Panc1 (cell line): ENCODE measurements around the gene NEGR1. TPM values are rescaled to one million over a fixed set of nuclear protein-coding genes. Genes with fewer than 3 reads are reported as not detected.

Source experiments
- ATAC-seq: fragments of 200-7000 bp; cut with Tn5 transposase; 2 replicates; pipeline ENCODE4 v1.9.1; 2020; ENCODE audit warnings: mild to moderate bottlenecking, moderate library complexity
- BruUV-seq: library from RNA; stranded (reverse); fragments of 400-500 nt; replicated peaks from 2 replicates; lab custom pipeline; 2021; lab: Mats Ljungman, UMichigan
- CTCF ChIA-PET: fragments of 300-600 bp; sonication (Branson Sonifier 250); formaldehyde crosslinking; loops from one replicate; lab custom pipeline; 2022; ENCODE audit warnings: antibody characterized with exemption; lab: Charles Lee
- POLR2A ChIA-PET: fragments of 300-600 bp; sonication (Branson Sonifier 250); formaldehyde crosslinking; loops from one replicate; lab custom pipeline; 2022; ENCODE audit warnings: antibody characterized with exemption; lab: Charles Lee
- DNase-seq: peaks from one replicate; pipeline ENCODE4 v3.0.0-alpha.2; 2010; ENCODE audit warnings: low read depth, low spot score
- H3K27ac ChIP-seq: 2 replicates; pipeline ENCODE4 v1.5.1; 2011; ENCODE audit warnings: mild to moderate bottlenecking, low read length, inconsistent platforms
- H3K27me3 ChIP-seq: fragments of 200-500 bp; sonication (Bioruptor generic); 2 replicates; pipeline ENCODE4 v1.6.0; 2014; ENCODE audit warnings: low read length, inconsistent platforms; ENCODE audit not compliant: control insufficient read depth, insufficient read depth
- H3K36me3 ChIP-seq: fragments of 200-500 bp; sonication (Bioruptor generic); 2 replicates; pipeline ENCODE4 v1.5.1; 2014; ENCODE audit warnings: inconsistent platforms, mild to moderate bottlenecking, low read length, moderate library complexity; ENCODE audit not compliant: control insufficient read depth, insufficient read depth
- H3K4me1 ChIP-seq: 2 replicates; pipeline ENCODE4 v1.5.1; 2011; ENCODE audit warnings: inconsistent platforms, mild to moderate bottlenecking, low read length, moderate library complexity; ENCODE audit not compliant: control insufficient read depth, insufficient read depth
- H3K4me3 ChIP-seq, 2 experiments: 2 replicates each; pipeline ENCODE4 v1.5.1; 2011 to 2012; ENCODE audit warnings: low read depth in 2 of 2, low read length in 2 of 2, mild to moderate bottlenecking in 2 of 2, inconsistent platforms in 1 of 2, moderate library complexity in 1 of 2
- H3K9me3 ChIP-seq: fragments of 200-500 bp; sonication (Bioruptor generic); 2 replicates; pipeline ENCODE4 v1.5.1; 2014; ENCODE audit warnings: low read depth, mild to moderate bottlenecking, inconsistent platforms, low read length, moderate library complexity; ENCODE audit not compliant: control insufficient read depth, insufficient read depth
- POLR2AphosphoS5 ChIP-seq: IDR thresholded peaks from 2 replicates; pipeline ENCODE4 v1.6.1; 2012; ENCODE audit warnings: mild to moderate bottlenecking, low read depth, low read length, moderate library complexity
- SIN3A ChIP-seq: IDR thresholded peaks from 2 replicates; pipeline ENCODE4 v1.6.1; 2012; ENCODE audit warnings: low read depth, mild to moderate bottlenecking, low read length, moderate library complexity, borderline replicate concordance; ENCODE audit not compliant: insufficient read depth
- TCF7L2 ChIP-seq: IDR thresholded peaks from 2 replicates; pipeline ENCODE4 v1.6.1; 2011; ENCODE audit warnings: mild to moderate bottlenecking, low read depth, low read length, inconsistent platforms
- in situ Hi-C: cut with HindIII; loops from 2 replicates; pipeline ENCODE4 v1.10.0; 2016; ENCODE audit warnings: low sequenced_read_pairs, low pct_unique_long_range_greater_than_20kb
- intact Hi-C: fragments of 100-400 bp; cut with micrococcal nuclease; formaldehyde crosslinking; loops from one replicate; pipeline ENCODE4 v1.10.0; 2022; ENCODE audit not compliant: unreplicated experiment
- total RNA-seq: library from RNA; stranded (reverse); gene quantifications from one replicate; pipeline ENCODE4 v1.2.1, GENCODE V29; 2021; ENCODE audit not compliant: unreplicated experiment
- TF ChIP-seq, protein P1 (sequence below), 2 experiments: IDR thresholded peaks; 2 replicates each; pipeline ENCODE4 v1.6.1; 2011 to 2012; ENCODE audit warnings: low read depth in 2 of 2, control low read depth in 1 of 2, low read length in 1 of 2, mild to moderate bottlenecking in 1 of 2, moderate library complexity in 1 of 2; ENCODE audit not compliant: insufficient read depth in 1 of 2
- TF ChIP-seq, protein P2 (sequence below): fragments of 450-650 bp; IDR thresholded peaks from 2 replicates; pipeline ENCODE4 v1.5.1; 2017; ENCODE audit warnings: mild to moderate bottlenecking

The NEGR1 gene
- total RNA-seq, 1 experiment from 2014 or later = 2.7 TPM

DNA sequence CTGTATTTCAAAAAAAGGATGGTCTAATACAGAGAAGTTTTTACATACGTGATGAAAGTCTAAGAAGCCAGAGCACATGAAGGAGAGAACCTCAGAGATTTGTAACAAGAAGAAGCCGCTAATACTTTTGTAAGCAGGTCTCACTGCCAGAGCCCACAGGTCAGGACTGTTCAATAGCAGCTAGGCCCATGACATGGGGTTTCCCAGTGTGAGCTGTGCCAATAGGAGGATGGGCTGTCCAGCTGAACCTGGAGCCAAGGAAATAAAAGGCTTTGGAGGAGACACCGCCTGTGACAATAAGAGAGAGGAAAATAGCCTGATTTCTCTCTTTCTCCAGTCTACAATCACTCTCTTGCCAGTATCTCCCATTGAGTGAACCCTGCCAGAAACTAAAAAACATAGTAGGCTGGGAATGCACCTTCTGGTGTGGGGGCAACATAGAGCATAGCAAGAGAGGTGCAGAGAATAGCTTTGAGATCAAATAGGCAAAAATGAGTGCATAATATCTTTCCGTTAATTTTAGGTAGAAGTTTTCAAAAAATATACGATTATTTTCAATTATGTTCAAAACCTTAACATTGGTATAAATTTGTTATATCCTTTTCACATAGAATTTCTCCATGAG is 360.3 kb downstream of the NEGR1 start:
- CTCF ChIA-PET = no interaction called here
- intact Hi-C loops = no loop called here
- in situ Hi-C loops = no loop called here

DNA sequence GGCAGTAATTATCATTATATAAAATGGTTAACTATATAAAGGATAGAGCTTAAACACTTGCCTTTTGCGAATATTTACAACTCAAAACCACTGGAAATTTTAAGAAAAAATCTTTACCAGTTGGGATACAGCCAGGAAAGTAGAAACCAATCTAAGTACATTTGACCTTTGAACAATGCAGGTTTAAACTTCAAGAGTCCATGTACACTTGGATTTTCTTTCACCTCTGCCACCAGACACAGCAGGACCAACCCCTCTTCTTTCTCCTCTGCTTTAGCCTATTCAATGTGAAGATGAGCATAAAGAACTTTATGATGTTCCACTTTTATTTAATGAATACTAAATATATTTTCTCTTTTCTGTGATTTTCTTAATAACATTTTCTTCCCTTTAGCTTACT is 361.1 kb downstream of the NEGR1 start:
- no peak overlapping the region for H3K4me3 ChIP-seq
- no peak for TF ChIP-seq SIN3A
- TF ChIP-seq, protein P1, sequence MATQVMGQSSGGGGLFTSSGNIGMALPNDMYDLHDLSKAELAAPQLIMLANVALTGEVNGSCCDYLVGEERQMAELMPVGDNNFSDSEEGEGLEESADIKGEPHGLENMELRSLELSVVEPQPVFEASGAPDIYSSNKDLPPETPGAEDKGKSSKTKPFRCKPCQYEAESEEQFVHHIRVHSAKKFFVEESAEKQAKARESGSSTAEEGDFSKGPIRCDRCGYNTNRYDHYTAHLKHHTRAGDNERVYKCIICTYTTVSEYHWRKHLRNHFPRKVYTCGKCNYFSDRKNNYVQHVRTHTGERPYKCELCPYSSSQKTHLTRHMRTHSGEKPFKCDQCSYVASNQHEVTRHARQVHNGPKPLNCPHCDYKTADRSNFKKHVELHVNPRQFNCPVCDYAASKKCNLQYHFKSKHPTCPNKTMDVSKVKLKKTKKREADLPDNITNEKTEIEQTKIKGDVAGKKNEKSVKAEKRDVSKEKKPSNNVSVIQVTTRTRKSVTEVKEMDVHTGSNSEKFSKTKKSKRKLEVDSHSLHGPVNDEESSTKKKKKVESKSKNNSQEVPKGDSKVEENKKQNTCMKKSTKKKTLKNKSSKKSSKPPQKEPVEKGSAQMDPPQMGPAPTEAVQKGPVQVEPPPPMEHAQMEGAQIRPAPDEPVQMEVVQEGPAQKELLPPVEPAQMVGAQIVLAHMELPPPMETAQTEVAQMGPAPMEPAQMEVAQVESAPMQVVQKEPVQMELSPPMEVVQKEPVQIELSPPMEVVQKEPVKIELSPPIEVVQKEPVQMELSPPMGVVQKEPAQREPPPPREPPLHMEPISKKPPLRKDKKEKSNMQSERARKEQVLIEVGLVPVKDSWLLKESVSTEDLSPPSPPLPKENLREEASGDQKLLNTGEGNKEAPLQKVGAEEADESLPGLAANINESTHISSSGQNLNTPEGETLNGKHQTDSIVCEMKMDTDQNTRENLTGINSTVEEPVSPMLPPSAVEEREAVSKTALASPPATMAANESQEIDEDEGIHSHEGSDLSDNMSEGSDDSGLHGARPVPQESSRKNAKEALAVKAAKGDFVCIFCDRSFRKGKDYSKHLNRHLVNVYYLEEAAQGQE (IDR thresholded peaks at IDR 0.05; ENCODE audit: insufficient read depth in 1 of 2, low read depth in 2 of 2, low read length in 1 of 2) = no peak
- ChIA-PET POLR2A (no interaction called here), CTCF (no interaction called here)
- no peak overlapping the region for H3K27ac ChIP-seq
- intact Hi-C loops = no loop called here
- no TSS peak for BruUV-seq
- no peaks in the 10 kb centered on the region for H3K9me3 ChIP-seq
- ATAC-seq = no peak
- no peaks in the 10 kb centered on the region for H3K27me3 ChIP-seq
- H3K36me3 ChIP-seq = no peaks in the 10 kb centered on the region
- no peak for DNase-seq
- H3K4me1 ChIP-seq = no peaks in the 10 kb centered on the region
- in situ Hi-C loops = no loop called here

More for the DNA sequence above, 360.3 kb downstream of the NEGR1 start:
- TF ChIP-seq SIN3A (no peak), POLR2AphosphoS5 (no peak), TCF7L2 (no peak)
- TF ChIP-seq, protein P2, sequence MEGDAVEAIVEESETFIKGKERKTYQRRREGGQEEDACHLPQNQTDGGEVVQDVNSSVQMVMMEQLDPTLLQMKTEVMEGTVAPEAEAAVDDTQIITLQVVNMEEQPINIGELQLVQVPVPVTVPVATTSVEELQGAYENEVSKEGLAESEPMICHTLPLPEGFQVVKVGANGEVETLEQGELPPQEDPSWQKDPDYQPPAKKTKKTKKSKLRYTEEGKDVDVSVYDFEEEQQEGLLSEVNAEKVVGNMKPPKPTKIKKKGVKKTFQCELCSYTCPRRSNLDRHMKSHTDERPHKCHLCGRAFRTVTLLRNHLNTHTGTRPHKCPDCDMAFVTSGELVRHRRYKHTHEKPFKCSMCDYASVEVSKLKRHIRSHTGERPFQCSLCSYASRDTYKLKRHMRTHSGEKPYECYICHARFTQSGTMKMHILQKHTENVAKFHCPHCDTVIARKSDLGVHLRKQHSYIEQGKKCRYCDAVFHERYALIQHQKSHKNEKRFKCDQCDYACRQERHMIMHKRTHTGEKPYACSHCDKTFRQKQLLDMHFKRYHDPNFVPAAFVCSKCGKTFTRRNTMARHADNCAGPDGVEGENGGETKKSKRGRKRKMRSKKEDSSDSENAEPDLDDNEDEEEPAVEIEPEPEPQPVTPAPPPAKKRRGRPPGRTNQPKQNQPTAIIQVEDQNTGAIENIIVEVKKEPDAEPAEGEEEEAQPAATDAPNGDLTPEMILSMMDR = no peak
- TF ChIP-seq, protein P1 (IDR thresholded peaks at IDR 0.05; ENCODE audit: insufficient read depth in 1 of 2, low read depth in 2 of 2, low read length in 1 of 2) = no peak
- BruUV-seq = no TSS peak
- H3K4me1 ChIP-seq = no peaks in the 10 kb centered on the region
- H3K9me3 ChIP-seq = no peaks in the 10 kb centered on the region; the same call in 1 of the 2 replicates
- H3K27ac ChIP-seq = no peak overlapping the region
- no peaks in the 10 kb centered on the region for H3K36me3 ChIP-seq
- ATAC-seq (no peak), DNase-seq (no peak)
- POLR2A ChIA-PET = no interaction called here
- no peak overlapping the region for H3K4me3 ChIP-seq
- no peaks in the 10 kb centered on the region for H3K27me3 ChIP-seq
